Measurements from ENCODE around the gene COL23A1.

DNA sequence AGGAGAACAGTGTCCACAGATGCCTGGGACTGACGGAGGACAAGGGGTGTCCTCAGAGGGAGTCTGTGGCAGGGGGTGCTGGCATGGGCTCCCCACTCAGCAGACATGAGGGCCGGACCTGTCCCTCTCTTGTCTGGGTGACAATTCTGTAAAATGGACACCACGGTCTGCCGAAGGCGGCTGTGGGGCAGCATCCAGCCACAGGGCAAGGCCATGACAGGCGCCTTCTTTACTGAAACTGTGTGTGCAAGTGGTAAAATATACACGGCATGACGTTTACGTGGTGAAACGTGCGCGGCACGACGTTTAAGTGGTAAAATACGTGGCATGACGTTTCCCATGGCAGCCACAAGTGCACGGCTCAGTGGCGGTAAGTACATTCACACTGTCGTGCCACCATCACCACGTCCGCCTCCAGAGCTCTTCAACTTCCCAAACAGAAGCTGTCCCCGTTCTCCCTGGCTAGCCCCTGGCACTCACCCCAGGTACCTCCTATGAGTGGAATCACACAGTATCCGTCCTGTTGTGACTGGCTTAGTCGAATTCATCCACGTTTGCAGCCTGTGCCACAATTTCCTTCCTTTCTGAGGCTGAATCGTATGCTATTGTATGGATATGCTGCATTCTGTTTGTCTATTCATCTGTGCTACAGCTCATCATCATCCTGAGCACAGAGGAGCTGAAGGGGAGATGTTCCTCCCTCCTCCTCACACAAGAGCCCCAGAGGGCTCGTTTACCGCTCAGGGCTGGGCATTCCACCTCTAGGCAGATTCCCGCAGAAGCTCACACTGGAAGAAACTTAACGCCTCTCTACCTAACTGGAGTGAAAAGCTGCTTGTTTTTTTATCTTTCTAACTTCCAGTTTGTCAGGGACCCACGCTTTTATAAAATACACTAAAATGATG lies 52.5 kb downstream of the COL23A1 start:
- TF ChIP-seq CTCF (IDR thresholded peaks at IDR 0.05; ENCODE audit: control extremely low read depth in 1 of 3, insufficient read depth in 1 of 3, low read depth in 1 of 3, low read length in 3 of 3), result no peak
- TF ChIP-seq SIN3A (conservative IDR thresholded peaks at IDR 0.05 in 1 of 2, IDR thresholded peaks at IDR 0.05 in 1 of 2; ENCODE audit: low read depth in 1 of 2, low read length in 2 of 2), result no peak
- no peak for TF ChIP-seq POLR2A (IDR thresholded peaks at IDR 0.05; ENCODE audit: control extremely low read depth in 1 of 2, low read depth in 2 of 2, low read length in 2 of 2)
- TF ChIP-seq YY1 (IDR thresholded peaks at IDR 0.05; ENCODE audit: low read depth, low read length), result no peak
- no peak for TF ChIP-seq SIX5 (IDR thresholded peaks at IDR 0.05; ENCODE audit: low read depth, low read length)
- no peak for TF ChIP-seq BRCA1 (IDR thresholded peaks at IDR 0.05; ENCODE audit: low read depth, low read length)
- TF ChIP-seq TCF12 (IDR thresholded peaks at IDR 0.05; ENCODE audit: low read depth, low read length), result no peak
- no peak for TF ChIP-seq HDAC2 (IDR thresholded peaks at IDR 0.05; ENCODE audit: borderline replicate concordance in 1 of 2, low read depth in 2 of 2, low read length in 2 of 2)
- TF ChIP-seq CBX8 (IDR thresholded peaks at IDR 0.05; ENCODE audit: borderline replicate concordance, low read depth, low read length), result no peak
- TF ChIP-seq GABPA (IDR thresholded peaks at IDR 0.05; ENCODE audit: borderline replicate concordance, insufficient read depth, low read length), result no peak
- TF ChIP-seq SRF (IDR thresholded peaks at IDR 0.05; ENCODE audit: low read depth, low read length), result no peak

All from H1 (cell line).